Ectodermal cell (in vitro differentiated cells): ENCODE measurements around the gene RAB34. TPM values are rescaled to one million over a fixed set of nuclear protein-coding genes. Genes with fewer than 3 reads are reported as not detected.

Experiments
- H3K27ac ChIP-seq: 2 replicates; pipeline ENCODE4 v1.7.0; 2013; ENCODE audit warnings: mild to moderate bottlenecking, low read depth, low read length; ENCODE audit not compliant: insufficient read depth, poor library complexity, severe bottlenecking
- H3K27me3 ChIP-seq: 2 replicates; pipeline ENCODE4 v1.7.0; 2013; ENCODE audit warnings: mild to moderate bottlenecking, low read length; ENCODE audit not compliant: insufficient read depth, control insufficient read depth, poor library complexity, severe bottlenecking
- H3K36me3 ChIP-seq: one replicate; pipeline ENCODE4 v1.7.0; 2013; ENCODE audit warnings: low read length; ENCODE audit not compliant: control insufficient read depth, insufficient read depth
- H3K4me1 ChIP-seq: one replicate; pipeline ENCODE4 v1.7.0; 2013; ENCODE audit warnings: low read length; ENCODE audit not compliant: control insufficient read depth, insufficient read depth
- H3K4me3 ChIP-seq: 2 replicates; pipeline ENCODE4 v1.7.0; 2013; ENCODE audit warnings: low read depth, low read length, control low read depth; ENCODE audit not compliant: insufficient read depth
- H3K9me3 ChIP-seq: 2 replicates; pipeline ENCODE4 v1.7.0; 2013; ENCODE audit warnings: mild to moderate bottlenecking, low read length, moderate library complexity; ENCODE audit not compliant: control insufficient read depth
- WGBS, 2 experiments: methylation state at CpG; one replicate each; pipeline ENCODE4 v1.1.7; 2013; ENCODE audit warnings: missing lambda C conversion rate in 2 of 2; 5-methylcytosine and 5-hydroxymethylcytosine counted together
- polyA plus RNA-seq, 4 experiments: library from polyadenylated mRNA; stranded (reverse); fragments of 50-300 nt; gene quantifications; one replicate each; pipeline ENCODE4 v1.2.3, GENCODE V29; 2013

The RAB34 gene, protein sequence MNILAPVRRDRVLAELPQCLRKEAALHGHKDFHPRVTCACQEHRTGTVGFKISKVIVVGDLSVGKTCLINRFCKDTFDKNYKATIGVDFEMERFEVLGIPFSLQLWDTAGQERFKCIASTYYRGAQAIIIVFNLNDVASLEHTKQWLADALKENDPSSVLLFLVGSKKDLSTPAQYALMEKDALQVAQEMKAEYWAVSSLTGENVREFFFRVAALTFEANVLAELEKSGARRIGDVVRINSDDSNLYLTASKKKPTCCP
- polyA plus RNA-seq (2013, experiment 1 of 4) = 98.2 TPM
- 95.9 TPM for polyA plus RNA-seq (2013, experiment 2 of 4)
- 94.5 TPM for polyA plus RNA-seq (2013, experiment 3 of 4)
- polyA plus RNA-seq (2013, experiment 4 of 4) = 94.6 TPM

DNA sequence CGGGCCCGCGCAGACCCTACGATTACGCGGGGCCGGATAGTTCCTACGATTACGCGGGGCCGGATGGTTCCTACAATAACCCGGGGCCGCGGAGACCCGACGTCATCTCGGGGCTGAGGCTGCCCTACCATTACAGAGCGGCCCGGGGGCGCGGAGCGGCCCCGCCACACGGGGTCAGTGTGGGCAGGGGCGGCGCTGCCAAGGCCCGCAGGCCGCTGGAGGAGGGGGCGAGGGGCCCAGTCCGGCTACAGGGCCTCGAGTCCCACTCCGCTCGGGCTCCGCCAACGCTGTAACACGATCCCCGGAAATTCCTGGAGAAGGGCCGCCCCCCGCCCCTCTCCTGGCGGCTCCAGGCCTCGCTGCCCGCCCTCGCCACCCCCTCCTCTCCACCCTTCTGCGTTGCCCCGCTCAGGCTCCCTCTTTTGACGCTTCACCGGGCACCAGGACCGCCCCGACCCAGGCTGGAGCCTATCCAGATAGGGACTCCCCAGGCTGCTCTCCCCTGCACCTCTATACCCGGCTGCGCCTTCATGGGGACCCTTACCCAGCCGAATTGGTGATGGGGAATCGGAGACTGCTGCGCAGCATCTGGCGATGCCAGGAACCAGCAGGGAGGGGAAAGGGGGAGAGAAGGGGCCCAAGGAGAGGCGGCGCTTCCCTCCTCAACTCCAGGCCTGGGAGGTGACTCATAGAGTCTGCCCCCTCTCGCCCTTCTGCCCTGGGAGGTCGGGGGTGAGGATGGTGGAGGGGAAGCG lies at the start of gene RAB34:
Gene RAB34, minus strand, starts transcription at position 291 of the 755 bp plus-strand sequence. CDS start 602 bp downstream, outside the sequence.
- WGBS, 2 experiments = 0% methylated on average over 58 to 60 of the region's 60 CpGs
- Histone ChIP-seq H3K9me3 (no peaks in the 10 kb centered on the region), H3K27me3 (no peaks in the 10 kb centered on the region), H3K4me1 (peaks cover 31% of the 10 kb centered on the region), H3K36me3 (peaks cover 30% of the 10 kb centered on the region), H3K4me3 (peak within 1 kb of the TSS; percentile 93), H3K27ac (peak within 1 kb of the TSS; percentile 87)

DNA sequence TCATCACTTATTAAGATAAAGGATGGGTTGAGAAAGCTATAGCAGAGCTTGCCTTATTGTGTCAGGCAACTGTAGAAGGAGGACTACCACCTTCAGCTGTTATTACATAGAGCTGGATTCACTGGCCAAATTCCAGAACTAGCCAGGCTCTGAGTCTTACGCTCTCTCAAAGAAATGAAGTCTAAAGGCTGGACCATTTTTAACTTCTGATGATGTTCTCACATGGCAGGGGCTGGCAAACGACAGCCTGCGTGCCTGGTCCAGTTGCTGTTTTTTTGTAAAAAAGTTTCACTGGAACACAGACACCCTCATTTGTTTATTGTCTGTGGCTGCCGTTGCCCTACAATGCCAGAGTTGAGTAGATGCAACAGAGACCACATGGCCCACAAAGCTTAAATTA lies 47.4 kb upstream of the RAB34 start:
- H3K27ac ChIP-seq = no peak overlapping the region
- no peaks in the 10 kb centered on the region for H3K36me3 ChIP-seq
- H3K4me3 ChIP-seq = no peak overlapping the region
- WGBS, 2 experiments = 94 to 95% methylated on average over 4 of the region's 4 CpGs
- no peaks in the 10 kb centered on the region for H3K4me1 ChIP-seq
- no peaks in the 10 kb centered on the region for H3K27me3 ChIP-seq
- no peaks in the 10 kb centered on the region for H3K9me3 ChIP-seq

DNA sequence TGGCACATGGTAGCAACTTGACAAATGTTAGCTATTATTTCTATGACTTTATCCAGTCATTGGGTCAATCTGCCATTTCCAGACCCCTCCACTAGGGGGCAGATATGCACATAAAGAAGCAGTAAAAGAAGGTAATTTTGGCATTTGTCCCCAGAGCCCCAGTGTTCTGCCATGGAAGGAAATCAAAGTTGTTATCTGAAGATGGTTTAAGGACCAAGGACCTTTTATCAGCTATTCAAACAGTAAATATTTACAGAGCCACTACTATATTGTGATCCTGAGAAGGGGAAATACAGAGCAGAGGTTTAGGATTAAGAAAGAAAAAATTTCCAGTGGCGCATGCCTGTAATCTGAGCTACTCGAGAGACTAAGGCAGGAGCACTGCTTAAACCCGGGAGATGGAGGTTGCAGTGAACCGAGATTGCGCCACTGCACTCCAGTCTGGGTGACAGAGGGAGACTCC lies 46.2 kb upstream of the RAB34 start:
- Histone ChIP-seq H3K27ac (no peak overlapping the region), H3K4me3 (no peak overlapping the region), H3K9me3 (no peaks in the 10 kb centered on the region), H3K4me1 (no peaks in the 10 kb centered on the region), H3K27me3 (no peaks in the 10 kb centered on the region), H3K36me3 (peaks cover 3% of the 10 kb centered on the region)
- 80 to 83% methylated on average over 5 of the region's 5 CpGs for WGBS, 2 experiments

DNA sequence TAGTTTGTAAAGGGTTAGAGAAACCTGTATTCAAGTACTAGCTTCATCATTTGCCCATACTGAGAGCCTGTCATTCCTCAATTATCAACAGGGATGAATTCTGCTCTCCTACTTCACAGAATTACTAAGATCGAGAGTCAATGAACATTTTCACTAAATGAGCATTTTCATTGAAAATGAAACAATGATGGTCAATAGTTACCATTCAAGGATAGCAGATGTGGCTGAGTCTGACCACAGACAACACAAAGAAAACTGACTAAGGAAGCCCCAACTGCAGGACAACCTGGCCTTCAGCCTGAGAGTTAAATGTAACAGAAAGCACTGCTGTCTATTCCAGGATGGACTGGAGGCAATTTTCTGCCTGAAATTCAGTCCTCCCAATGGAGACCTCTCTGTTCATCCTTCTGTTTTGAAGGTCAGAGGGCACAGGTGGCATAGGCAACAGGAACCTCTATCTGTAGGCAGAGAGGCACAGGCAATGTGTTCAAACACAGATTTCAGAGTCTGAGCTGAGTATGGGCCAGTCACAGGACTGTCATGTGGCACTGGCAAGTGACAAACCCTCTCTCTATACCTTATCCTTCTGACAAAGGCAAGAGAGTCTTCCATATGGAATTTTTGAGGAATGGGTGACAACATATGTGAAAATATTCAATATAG lies 45.6 kb upstream of the RAB34 start:
- WGBS, 2 experiments = 96% methylated on average over 1 of the region's 1 CpG; no CpG with 5 or more reads in 1 of the 2 experiments
- Histone ChIP-seq H3K36me3 (peaks cover 9% of the 10 kb centered on the region), H3K4me3 (no peak overlapping the region)

DNA sequence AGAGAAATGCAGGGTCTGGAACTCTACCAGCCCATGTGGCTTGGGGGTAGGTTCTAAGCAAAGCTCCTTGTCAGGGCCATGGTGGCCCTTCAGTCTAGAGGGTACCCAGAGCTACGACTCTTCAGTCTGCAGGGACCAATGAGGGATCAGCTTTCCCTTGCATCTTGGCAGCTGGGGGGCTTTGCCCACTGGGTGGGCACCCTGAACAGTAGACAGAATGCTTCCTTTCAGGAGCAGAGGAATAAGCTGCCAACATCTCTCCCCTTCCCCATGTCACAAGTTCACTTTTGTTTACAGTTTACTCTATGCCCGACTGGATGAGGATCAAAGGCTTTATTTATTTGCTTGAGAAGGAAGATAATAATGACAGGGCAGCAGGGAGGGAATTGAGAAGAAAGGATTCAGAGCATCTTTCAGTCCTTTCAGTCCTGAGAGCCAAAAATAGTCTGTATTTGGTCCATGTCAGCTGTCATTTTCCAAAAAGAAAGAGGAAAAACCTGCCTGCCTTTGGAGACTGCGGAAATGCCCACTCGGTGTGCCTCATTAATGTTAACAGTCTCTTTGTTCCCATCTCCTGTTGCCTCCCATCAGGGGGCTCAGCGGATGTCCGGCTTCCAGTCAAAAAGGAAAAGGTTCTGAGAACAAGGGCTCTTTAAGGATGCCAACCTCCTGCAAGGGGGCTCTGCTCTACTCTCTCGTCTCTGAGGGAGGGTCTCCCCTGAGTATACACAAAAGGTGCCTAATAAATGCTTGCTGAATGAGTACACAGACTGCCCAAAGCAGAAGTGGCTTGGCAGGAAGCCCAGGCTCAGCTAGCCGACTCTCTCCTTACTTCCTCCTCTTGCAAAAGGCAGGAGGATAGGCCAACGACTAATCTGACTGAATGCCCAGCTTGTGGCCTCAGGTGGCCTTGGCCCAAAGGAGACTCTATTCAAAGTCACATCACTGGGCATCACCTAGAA lies 43.2 kb upstream of the RAB34 start:
- no peaks in the 10 kb centered on the region for H3K4me1 ChIP-seq
- H3K9me3 ChIP-seq = no peaks in the 10 kb centered on the region
- 8 to 14% methylated on average over 9 of the region's 9 CpGs for WGBS, 2 experiments
- peaks cover 13% of the 10 kb centered on the region for H3K36me3 ChIP-seq
- H3K4me3 ChIP-seq = no peak overlapping the region
- no peaks in the 10 kb centered on the region for H3K27me3 ChIP-seq
- no peak overlapping the region for H3K27ac ChIP-seq

More for the DNA sequence above, 45.6 kb upstream of the RAB34 start:
- H3K27me3 ChIP-seq = no peaks in the 10 kb centered on the region
- no peak overlapping the region for H3K27ac ChIP-seq
- H3K4me1 ChIP-seq = no peaks in the 10 kb centered on the region
- no peaks in the 10 kb centered on the region for H3K9me3 ChIP-seq

DNA sequence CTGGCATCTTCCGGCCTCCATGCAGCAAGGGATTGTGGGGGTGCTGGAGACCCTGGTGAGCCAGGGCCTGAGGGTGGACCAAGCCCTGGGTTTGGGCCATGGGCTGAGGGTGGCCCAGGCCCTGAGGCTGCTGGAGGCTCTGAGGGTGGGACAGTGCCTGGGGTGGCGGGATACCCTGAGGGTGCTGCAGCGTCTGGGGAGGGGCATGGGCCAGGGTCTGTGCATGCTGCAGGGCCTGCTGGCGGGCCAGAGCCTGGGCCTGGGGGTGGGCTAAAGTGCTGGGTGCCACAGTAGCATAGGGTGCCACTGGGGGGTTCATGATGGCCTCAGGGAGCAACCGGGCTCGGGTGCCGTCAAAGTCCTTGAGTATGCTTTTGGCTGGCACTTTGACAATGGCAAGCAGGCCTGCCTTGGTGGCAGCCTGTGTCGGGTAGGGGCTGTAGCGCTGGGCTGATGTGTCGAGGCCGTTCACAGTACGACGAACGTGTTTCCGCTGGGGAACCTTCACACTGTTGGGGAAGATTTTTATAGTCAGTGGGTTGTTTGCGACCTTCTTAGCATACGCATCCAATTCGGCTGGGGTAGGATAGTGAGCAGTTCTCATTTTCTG lies 41.7 kb upstream of the RAB34 start:
- no peak overlapping the region for H3K27ac ChIP-seq
- no peaks in the 10 kb centered on the region for H3K4me1 ChIP-seq
- no peaks in the 10 kb centered on the region for H3K9me3 ChIP-seq
- H3K27me3 ChIP-seq = no peaks in the 10 kb centered on the region
- no peak overlapping the region for H3K4me3 ChIP-seq
- 95 to 98% methylated on average over 18 of the region's 18 CpGs for WGBS, 2 experiments
- peaks cover 13% of the 10 kb centered on the region for H3K36me3 ChIP-seq

DNA sequence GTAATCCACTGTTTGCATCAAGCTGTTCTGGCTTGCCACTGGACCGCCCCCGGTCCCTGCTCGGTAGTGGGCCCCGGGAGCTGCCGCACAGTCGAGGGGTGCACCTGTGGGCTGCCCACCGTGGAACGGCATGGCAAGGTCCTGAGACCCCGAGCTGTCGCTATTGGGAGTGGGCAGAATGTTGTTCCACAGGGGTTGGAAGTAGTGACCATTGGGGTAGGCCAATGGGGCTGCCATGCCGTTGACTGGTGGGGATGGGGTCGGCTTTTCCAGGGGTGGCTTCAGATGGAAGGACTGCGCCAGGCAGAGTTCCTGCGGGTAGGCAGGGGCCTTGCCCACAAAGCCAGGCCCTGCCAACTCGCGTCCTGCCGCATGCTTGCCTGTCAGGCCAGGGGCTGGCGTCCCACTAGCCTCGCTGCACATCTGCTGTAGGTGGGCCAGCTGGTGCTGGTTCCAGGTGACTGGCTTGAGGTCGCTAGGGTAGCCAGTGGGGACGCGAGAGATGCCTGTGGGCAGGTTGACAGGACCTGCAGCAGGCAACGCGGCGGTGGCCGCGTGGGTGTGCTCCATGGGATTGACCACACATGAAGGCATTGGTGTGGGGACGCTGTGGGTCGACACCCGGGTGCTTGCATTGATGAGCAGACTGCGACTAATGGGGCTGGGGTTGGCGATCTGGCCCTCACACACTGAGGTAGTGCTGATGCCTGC lies 40.9 kb upstream of the RAB34 start:
- 95 to 97% methylated on average over 32 of the region's 32 CpGs for WGBS, 2 experiments
- no peak overlapping the region for H3K27ac ChIP-seq
- no peak overlapping the region for H3K4me3 ChIP-seq
- H3K9me3 ChIP-seq = no peaks in the 10 kb centered on the region
- H3K4me1 ChIP-seq = no peaks in the 10 kb centered on the region
- no peaks in the 10 kb centered on the region for H3K27me3 ChIP-seq
- H3K36me3 ChIP-seq = peaks cover 13% of the 10 kb centered on the region

DNA sequence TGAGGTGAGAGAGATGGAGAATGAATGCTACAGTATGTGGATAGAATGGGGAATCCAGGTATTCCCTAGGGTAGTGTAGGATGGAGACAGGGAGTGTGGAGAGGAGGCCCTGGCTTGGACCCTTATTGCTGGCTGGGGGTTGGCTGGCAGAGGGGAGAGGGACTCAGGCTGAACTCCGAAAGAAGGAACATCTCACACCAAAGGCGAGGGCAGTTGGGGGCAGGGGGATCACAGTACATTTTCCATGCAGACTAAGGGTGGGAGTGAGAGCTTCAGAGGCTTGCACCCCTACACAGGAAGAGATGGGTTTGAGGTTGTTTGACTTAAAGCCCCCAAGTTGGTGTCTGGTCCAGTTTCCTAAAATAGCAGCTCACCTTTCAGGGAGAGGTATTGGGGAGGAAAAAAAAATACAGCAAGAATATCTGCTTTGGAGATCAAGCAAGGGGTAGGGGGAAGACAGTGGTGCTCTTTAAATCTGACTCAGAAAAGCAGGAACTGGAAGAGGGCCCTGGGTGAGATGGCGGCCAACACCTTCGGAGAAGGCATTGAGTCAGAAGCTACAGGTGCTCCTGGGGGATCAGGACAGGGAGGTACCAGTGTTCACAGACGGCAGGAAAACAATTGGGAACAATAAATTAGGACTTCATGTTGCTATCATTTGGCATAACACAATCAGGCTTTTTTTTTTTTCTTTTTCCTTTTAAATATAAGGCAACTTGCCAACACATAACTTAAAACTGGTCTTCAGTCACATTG lies 38.6 kb upstream of the RAB34 start:
- Histone ChIP-seq H3K9me3 (no peaks in the 10 kb centered on the region), H3K36me3 (peaks cover 20% of the 10 kb centered on the region), H3K27me3 (no peaks in the 10 kb centered on the region), H3K4me1 (no peaks in the 10 kb centered on the region), H3K4me3 (no peak overlapping the region), H3K27ac (no peak overlapping the region)
- 94 to 95% methylated on average over 5 of the region's 5 CpGs for WGBS, 2 experiments
